Mammary epithelial cell (primary cell): ENCODE measurements around the gene PTPN22.

Experiments used
- EZH2 ChIP-seq: IDR thresholded peaks from 2 replicates; pipeline ENCODE4 v1.6.1; 2012; ENCODE audit warnings: low read length, inconsistent platforms, borderline replicate concordance
- TF ChIP-seq, protein P1 (sequence below), 2 donors: IDR thresholded peaks in 1 of 2; conservative IDR thresholded peaks in 1 of 2; 2 replicates each; pipeline ENCODE4 v1.5.1; 2011 to 2012; ENCODE audit warnings: inconsistent platforms in 2 of 2, low read length in 2 of 2, mild to moderate bottlenecking in 2 of 2, control low read depth in 1 of 2, low read depth in 1 of 2; ENCODE audit not compliant: insufficient read depth in 1 of 2; ENCODE audit errors: extremely low read depth in 1 of 2

- TF ChIP-seq, protein P1, sequence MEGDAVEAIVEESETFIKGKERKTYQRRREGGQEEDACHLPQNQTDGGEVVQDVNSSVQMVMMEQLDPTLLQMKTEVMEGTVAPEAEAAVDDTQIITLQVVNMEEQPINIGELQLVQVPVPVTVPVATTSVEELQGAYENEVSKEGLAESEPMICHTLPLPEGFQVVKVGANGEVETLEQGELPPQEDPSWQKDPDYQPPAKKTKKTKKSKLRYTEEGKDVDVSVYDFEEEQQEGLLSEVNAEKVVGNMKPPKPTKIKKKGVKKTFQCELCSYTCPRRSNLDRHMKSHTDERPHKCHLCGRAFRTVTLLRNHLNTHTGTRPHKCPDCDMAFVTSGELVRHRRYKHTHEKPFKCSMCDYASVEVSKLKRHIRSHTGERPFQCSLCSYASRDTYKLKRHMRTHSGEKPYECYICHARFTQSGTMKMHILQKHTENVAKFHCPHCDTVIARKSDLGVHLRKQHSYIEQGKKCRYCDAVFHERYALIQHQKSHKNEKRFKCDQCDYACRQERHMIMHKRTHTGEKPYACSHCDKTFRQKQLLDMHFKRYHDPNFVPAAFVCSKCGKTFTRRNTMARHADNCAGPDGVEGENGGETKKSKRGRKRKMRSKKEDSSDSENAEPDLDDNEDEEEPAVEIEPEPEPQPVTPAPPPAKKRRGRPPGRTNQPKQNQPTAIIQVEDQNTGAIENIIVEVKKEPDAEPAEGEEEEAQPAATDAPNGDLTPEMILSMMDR (conservative IDR thresholded peaks at IDR 0.05 in 1 of 2, IDR thresholded peaks at IDR 0.05 in 1 of 2; ENCODE audit: extremely low read depth in 1 of 2, insufficient read depth in 1 of 2, low read depth in 1 of 2, low read length in 2 of 2): no peak
- no peak for TF ChIP-seq EZH2
Observed at GRCh38 chr1:113780374-113781146, 91.0 kb downstream of the PTPN22 start.
